GM12878 (cell line): ENCODE results near the gene ATL3. TPM values are rescaled to one million over a fixed set of nuclear protein-coding genes. Genes with fewer than 3 reads are reported as not detected.

Experiments
- ATAC-seq: fragments of 200-7000 bp; cut with Tn5 transposase; 3 replicates; pipeline ENCODE4 v1.9.1; 2020; ENCODE audit warnings: mild to moderate bottlenecking, moderate library complexity
- BruUV-seq: library from RNA; stranded (reverse); fragments of 400-500 nt; replicated peaks from 2 replicates; lab custom pipeline; 2021; lab: Mats Ljungman, UMichigan
- CTCF ChIA-PET: fragments of 300-600 bp; sonication (Branson Sonifier 250); formaldehyde crosslinking; extraction: SDS; loops from one replicate; lab custom pipeline; 2021; ENCODE audit warnings: inconsistent platforms; lab: Yijun Ruan, JAX
- POLR2A ChIA-PET: fragments of 350-600 bp; formaldehyde crosslinking; extraction: SDS; loops from one replicate; lab custom pipeline; 2021; ENCODE audit warnings: inconsistent platforms; lab: Charles Lee
- RAD21 ChIA-PET: fragments of 300-600 bp; sonication (Branson Sonifier 250); formaldehyde crosslinking; loops from one replicate; lab custom pipeline; 2023; ENCODE audit warnings: antibody characterized with exemption; ENCODE audit not compliant: unreplicated experiment; lab: Charles Lee
- SMC1A ChIA-PET: fragments of 300-600 bp; sonication (Branson Sonifier 250); formaldehyde crosslinking; loops from one replicate; lab custom pipeline; 2023; ENCODE audit not compliant: unreplicated experiment, uncharacterized antibody; lab: Charles Lee
- DNase-seq: peaks from one replicate; pipeline ENCODE4 v3.0.0-alpha.2; 2011; ENCODE audit warnings: low read depth, low spot score
- FAIRE-seq: peaks from 3 replicates; lab custom pipeline; 2011; peaks lifted over from hg19 to GRCh38; lab: Jason Lieb, UNC
- H2AFZ ChIP-seq: 2 replicates; pipeline ENCODE4 v1.6.0; 2011; ENCODE audit warnings: low read depth, low read length, control low read depth; ENCODE audit not compliant: control insufficient read depth
- H3K27ac ChIP-seq: 2 replicates; pipeline ENCODE4 v1.5.1; 2011; ENCODE audit warnings: control low read depth; ENCODE audit not compliant: control insufficient read depth, insufficient read depth
- H3K27me3 ChIP-seq, 2 experiments: replicated peaks in 1 of 2; 2 replicates each; pipeline versions ENCODE4 v1.6.0 to v1.6.1; 2011; ENCODE audit warnings: low read length in 1 of 2; ENCODE audit not compliant: control insufficient read depth in 2 of 2, insufficient read depth in 2 of 2
- H3K36me3 ChIP-seq, 2 experiments: 2 replicates each; pipeline ENCODE4 v1.5.1; 2011; ENCODE audit warnings: low read length in 1 of 2; ENCODE audit not compliant: control insufficient read depth in 2 of 2, insufficient read depth in 2 of 2
- H3K4me1 ChIP-seq: 2 replicates; pipeline ENCODE4 v1.6.1; 2011; ENCODE audit warnings: mild to moderate bottlenecking, low read length, moderate library complexity, mixed read lengths; ENCODE audit not compliant: control insufficient read depth, insufficient read depth
- H3K4me2 ChIP-seq: 2 replicates; pipeline ENCODE4 v1.6.0; 2011; ENCODE audit warnings: control low read depth; ENCODE audit not compliant: control insufficient read depth, insufficient read depth
- H3K4me3 ChIP-seq: fragments of 200-600 bp; sonication (generic); 2 replicates; pipeline ENCODE4 v1.5.1; 2016
- H3K79me2 ChIP-seq: 2 replicates; pipeline ENCODE4 v1.6.0; 2011; ENCODE audit warnings: low read length; ENCODE audit not compliant: control insufficient read depth, insufficient read depth
- H3K9ac ChIP-seq: 2 replicates; pipeline ENCODE4 v1.8.0; 2011; ENCODE audit warnings: low read length, control low read depth, mixed read lengths; ENCODE audit not compliant: control insufficient read depth, insufficient read depth
- H3K9me3 ChIP-seq: replicated peaks from 3 replicates; pipeline ENCODE4 v1.5.1; 2011; ENCODE audit warnings: mild to moderate bottlenecking, low read length; ENCODE audit not compliant: control insufficient read depth, insufficient read depth
- H4K20me1 ChIP-seq: 2 replicates; pipeline ENCODE4 v1.6.0; 2011; ENCODE audit not compliant: control insufficient read depth, insufficient read depth
- ELK1 ChIP-seq: IDR thresholded peaks from 2 replicates; pipeline ENCODE4 v1.6.1; 2012; ENCODE audit warnings: low read depth, low read length, improper control_type of control experiment
- IKZF2 ChIP-seq, 2 experiments: fragments of 450-650 bp; IDR thresholded peaks; 2 replicates each; pipeline ENCODE4 v1.6.1; 2017; ENCODE audit warnings: mild to moderate bottlenecking in 2 of 2, moderate library complexity in 2 of 2
- MEF2B ChIP-seq: fragments of 450-650 bp; IDR thresholded peaks from 2 replicates; pipeline ENCODE4 v1.6.1; 2018; ENCODE audit warnings: mild to moderate bottlenecking, moderate library complexity; ENCODE audit not compliant: partially characterized antibody, poor library complexity, severe bottlenecking
- MYC ChIP-seq: IDR thresholded peaks from 2 replicates; pipeline ENCODE4 v1.6.1; 2011; ENCODE audit warnings: mild to moderate bottlenecking, low read length, moderate library complexity, inconsistent platforms; ENCODE audit not compliant: insufficient read depth, insufficient replicate concordance, insufficient read length, severe bottlenecking
- NR2C2 ChIP-seq: IDR thresholded peaks from 2 replicates; pipeline ENCODE4 v1.6.1; 2011; ENCODE audit warnings: borderline replicate concordance, low read depth; ENCODE audit not compliant: control insufficient read depth, insufficient read length
- SIN3A ChIP-seq: IDR thresholded peaks from 2 replicates; pipeline ENCODE4 v1.6.1; 2012; ENCODE audit warnings: low read depth, low read length, improper control_type of control experiment
- WRNIP1 ChIP-seq: IDR thresholded peaks from 2 replicates; pipeline ENCODE4 v1.6.1; 2011; ENCODE audit warnings: low read depth, low read length, improper control_type of control experiment, borderline replicate concordance
- ZBTB4 ChIP-seq: fragments of 450-650 bp; formaldehyde crosslinking; IDR thresholded peaks from 2 replicates; pipeline ENCODE4 v1.4.0; 2022; ENCODE audit warnings: mild to moderate bottlenecking, moderate library complexity
- ZNF24 ChIP-seq: fragments of 450-650 bp; IDR thresholded peaks from 2 replicates; pipeline ENCODE4 v1.6.1; 2017; ENCODE audit warnings: antibody characterized with exemption, mild to moderate bottlenecking
- ZNF592 ChIP-seq: fragments of 450-650 bp; IDR thresholded peaks from 2 replicates; pipeline ENCODE4 v1.6.1; 2017; ENCODE audit warnings: mild to moderate bottlenecking, moderate library complexity
- WGBS: methylation state at CpG from one replicate; pipeline ENCODE4 v1.1.6; 2016; ENCODE audit warnings: low lambda C conversion rate; ENCODE audit not compliant: insufficient replicate concordance, insufficient coverage; ENCODE audit errors: missing lambda C conversion rate; 5-methylcytosine and 5-hydroxymethylcytosine counted together
- in situ Hi-C: fragments of 300-500 bp; cut with MboI; formaldehyde crosslinking; loops from 9 replicates; pipeline ENCODE4 v1.14.3; 2018; ENCODE audit warnings: mixed read lengths
- intact Hi-C: fragments of 100-400 bp; cut with micrococcal nuclease; formaldehyde crosslinking; loops from one replicate; pipeline ENCODE4 v1.14.2; 2022; ENCODE audit not compliant: unreplicated experiment
- polyA plus RNA-seq, 11 experiments: library from polyadenylated mRNA; depleted of rRNA in 4 of 11; unstranded in 6 of 11; stranded (reverse) in 5 of 11; fragments of >200 nt; fragmentation: Nextera tagmentation in 4 of 11; fragmentation: Illumina TruSeq in 1 of 11; extraction: Ambion mirVana in 4 of 11; extraction: Trizol in 1 of 11; gene quantifications; 1 replicate in 1 of 11; 2 replicates in 10 of 11; pipeline versions ENCODE4 v1.2.1 to v1.2.3, GENCODE V29; 2011 to 2016; ENCODE audit warnings: inconsistent platforms in 2 of 11, missing spikeins in 2 of 11, low read depth in 1 of 11
- total RNA-seq, 4 experiments: library from RNA; depleted of rRNA in 3 of 4; stranded (reverse); fragments of >200 nt in 3 of 4; fragmentation: Illumina TruSeq in 1 of 4; extraction: Trizol in 1 of 4; gene quantifications; 2 replicates each; pipeline versions ENCODE4 v1.2.1 to v1.2.3, GENCODE V29; 2013 to 2021

The ATL3 gene
- total and polyA plus RNA-seq, 10 of the 15 experiments (the other 5 are each of a cell fraction or from before 2014, with no cell fraction given), result 12.0 to 36.0 (median 21.5) TPM

- CTCF ChIA-PET, result interaction anchor here (1.3 kb wide), 1 partner anchor 96 kb away, joined by 3 read pairs; no protein-coding TSS in a partner anchor
- H3K9ac ChIP-seq, result no peak overlapping the region
- FAIRE-seq, result no peak
- RAD21 ChIA-PET, result interaction anchor here (1.5 kb wide), 1 partner anchor 38 kb away, joined by 4 read pairs; the partner anchor contains the start of gene PLAAT4
- no TSS peak for BruUV-seq
- H3K27me3 ChIP-seq, result no peaks in the 10 kb centered on the region
- H3K4me1 ChIP-seq, result peaks cover 22% of the 10 kb centered on the region
- no peak for DNase-seq
- in situ Hi-C loops, result no loop called here
- intact Hi-C loops, result no loop called here
- TF ChIP-seq SIN3A, result no peak
- TF ChIP-seq NR2C2, result no peak
- TF ChIP-seq MEF2B, result no peak
- TF ChIP-seq MYC, result no peak
- TF ChIP-seq WRNIP1, result no peak
- no peak for TF ChIP-seq ZNF24
- TF ChIP-seq ZNF592, result no peak
- no peak for TF ChIP-seq ZBTB4 (CRISPR knock-in tag)
- TF ChIP-seq IKZF2 (IDR thresholded peaks at IDR 0.05), result no peak
- no peak for TF ChIP-seq ELK1
- TF ChIP-seq, all 136 proteins: peak for 0
- ChIA-PET SMC1A (interaction anchor here (1.0 kb wide), 1 partner anchor 95 kb away, joined by 3 read pairs; no protein-coding TSS in a partner anchor), POLR2A (interaction anchor here (0.9 kb wide), 1 partner anchor 8 kb away, joined by 3 read pairs; no protein-coding TSS in a partner anchor)
- peak overlapping the region; percentile 67 for H2AFZ ChIP-seq
- H4K20me1 ChIP-seq, result no peaks in the 10 kb centered on the region
- peaks cover 2% of the 10 kb centered on the region; the same call in 2 of the 3 replicates for H3K9me3 ChIP-seq
- ATAC-seq, result no peak
- no peaks in the 10 kb centered on the region for H3K79me2 ChIP-seq
- H3K36me3 ChIP-seq, result no peaks in the 10 kb centered on the region
- no peak overlapping the region; the same call in 1 of the 2 replicates for H3K4me3 ChIP-seq
- WGBS, result 82% methylated on average over 10 of the region's 10 CpGs
- no peak overlapping the region for H3K27ac ChIP-seq
- H3K4me2 ChIP-seq, result peak overlapping the region; percentile 46
Observed at GRCh38 chr11:63574856-63575602, 96.1 kb downstream of the ATL3 start.
